CD4-positive, CD25-positive, alpha-beta regulatory T cell (primary cell): Measurements from ENCODE around the gene RCSD1. TPM values are rescaled to one million over a fixed set of nuclear protein-coding genes. Genes with fewer than 3 reads are reported as not detected.

Experiments
- ATAC-seq, 2 donors: fragments of 150-1000 bp; cut with Tn5 transposase; one replicate each; pipeline ENCODE4 v1.10.0; 2021; ENCODE audit warnings: low read depth in 2 of 2, moderate number of reproducible peaks in 2 of 2, moderate library complexity in 1 of 2
- DNase-seq, 3 donors: peaks; one replicate each; pipeline versions ENCODE4 v3.0.0 to v3.0.0-alpha.2; 2012 to 2022; ENCODE audit warnings: mixed read lengths in 1 of 3
- H3K27ac ChIP-seq: one replicate; pipeline ENCODE4 v1.7.0; 2013; ENCODE audit warnings: mild to moderate bottlenecking, low read length; ENCODE audit not compliant: insufficient read depth, poor library complexity, severe bottlenecking
- H3K27me3 ChIP-seq: one replicate; pipeline ENCODE4 v1.7.0; 2013; ENCODE audit warnings: low read length; ENCODE audit not compliant: control insufficient read depth, insufficient read depth
- H3K36me3 ChIP-seq: one replicate; pipeline ENCODE4 v1.7.0; 2013; ENCODE audit warnings: mild to moderate bottlenecking, low read length, moderate library complexity; ENCODE audit not compliant: control insufficient read depth, insufficient read depth
- H3K4me1 ChIP-seq: 2 replicates; pipeline ENCODE4 v1.7.0; 2013; ENCODE audit warnings: mild to moderate bottlenecking, low read length; ENCODE audit not compliant: insufficient read depth, control insufficient read depth, poor library complexity, severe bottlenecking
- H3K4me3 ChIP-seq: one replicate; pipeline ENCODE4 v1.7.0; 2013; ENCODE audit warnings: low read depth, mild to moderate bottlenecking, low read length, moderate library complexity
- H3K9me3 ChIP-seq, 2 experiments: 1 replicate in 1 of 2; 2 replicates in 1 of 2; pipeline ENCODE4 v1.7.0; 2013; ENCODE audit warnings: low read length in 2 of 2, mild to moderate bottlenecking in 1 of 2, moderate library complexity in 1 of 2; ENCODE audit not compliant: control insufficient read depth in 2 of 2
- H3K27ac Mint-ChIP-seq, 3 donors: one replicate each; pipeline ENCODE4 v1.8.0; 2020 to 2022; ENCODE audit warnings: mild to moderate bottlenecking in 3 of 3, mixed read lengths in 3 of 3, moderate library complexity in 2 of 3
- H3K27me3 Mint-ChIP-seq: one replicate; pipeline ENCODE4 v1.8.0; 2022; ENCODE audit warnings: mild to moderate bottlenecking, mixed read lengths
- H3K36me3 Mint-ChIP-seq: one replicate; pipeline ENCODE4 v1.8.0; 2020; ENCODE audit warnings: mixed read lengths
- H3K4me1 Mint-ChIP-seq, 4 donors: one replicate each; pipeline ENCODE4 v1.8.0; 2020 to 2022; ENCODE audit warnings: mixed read lengths in 4 of 4, mild to moderate bottlenecking in 1 of 4
- H3K4me3 Mint-ChIP-seq, 4 donors: one replicate each; pipeline ENCODE4 v1.8.0; 2020 to 2022; ENCODE audit warnings: mild to moderate bottlenecking in 4 of 4, mixed read lengths in 4 of 4, moderate library complexity in 3 of 4
- H3K9me3 Mint-ChIP-seq, 7 donors: one replicate each; pipeline ENCODE4 v1.8.0; 2020 to 2022; ENCODE audit warnings: mixed read lengths in 7 of 7, mild to moderate bottlenecking in 3 of 7, moderate library complexity in 2 of 7
- polyA plus RNA-seq, 4 donors: library from polyadenylated mRNA; unstranded; fragments of 300-500 nt; fragmentation: Illumina TruSeq; gene quantifications; one replicate each; pipeline ENCODE4 v1.2.3, GENCODE V29; 2021
- total RNA-seq: library from RNA; stranded (reverse); gene quantifications from one replicate; pipeline ENCODE4 v1.2.3, GENCODE V29; 2022

RCSD1 gene
- total and polyA plus RNA-seq, 5 donors from 2014 or later, result 174 to 251 (median 226) TPM

DNA sequence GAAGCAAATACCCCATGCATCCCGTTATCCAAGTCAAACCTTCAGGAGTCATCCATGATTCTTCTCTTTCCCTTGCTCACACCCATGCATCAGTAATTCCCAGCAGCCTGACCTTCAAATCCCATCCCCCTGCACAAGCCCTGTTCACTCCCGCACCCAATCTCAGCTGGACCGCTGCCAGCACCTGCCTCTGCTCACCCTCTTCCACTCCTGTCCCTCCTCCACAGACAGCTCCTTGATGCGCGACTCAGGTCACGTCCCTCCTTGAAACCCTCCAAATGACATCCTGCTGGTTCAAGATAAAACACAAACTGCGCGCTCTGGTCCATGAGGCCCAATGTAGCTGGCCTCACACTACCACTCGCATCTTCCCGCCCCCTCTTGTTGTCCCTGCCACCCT lies 48.4 kb downstream of the RCSD1 start:
- DNase-seq (no peak), ATAC-seq (no peak)
- Mint-ChIP-seq H3K4me3 (no peak overlapping the region), H3K27me3 (no peaks in the 10 kb centered on the region), H3K36me3 (peaks cover 35% of the 10 kb centered on the region), H3K27ac (no peak overlapping the region), H3K4me1 (peaks cover 18 to 41% (median 30%) of the 10 kb centered on the region in 4 donors), H3K9me3 (no peaks in the 10 kb centered on the region)
- H3K9me3 ChIP-seq, result no peaks in the 10 kb centered on the region
- H3K4me3 ChIP-seq, result no peak overlapping the region
- H3K36me3 ChIP-seq, result peaks cover 74% of the 10 kb centered on the region
- peaks cover 29% of the 10 kb centered on the region for H3K4me1 ChIP-seq
- H3K27me3 ChIP-seq, result no peaks in the 10 kb centered on the region
- peak overlapping the region; percentile 44 for H3K27ac ChIP-seq

DNA sequence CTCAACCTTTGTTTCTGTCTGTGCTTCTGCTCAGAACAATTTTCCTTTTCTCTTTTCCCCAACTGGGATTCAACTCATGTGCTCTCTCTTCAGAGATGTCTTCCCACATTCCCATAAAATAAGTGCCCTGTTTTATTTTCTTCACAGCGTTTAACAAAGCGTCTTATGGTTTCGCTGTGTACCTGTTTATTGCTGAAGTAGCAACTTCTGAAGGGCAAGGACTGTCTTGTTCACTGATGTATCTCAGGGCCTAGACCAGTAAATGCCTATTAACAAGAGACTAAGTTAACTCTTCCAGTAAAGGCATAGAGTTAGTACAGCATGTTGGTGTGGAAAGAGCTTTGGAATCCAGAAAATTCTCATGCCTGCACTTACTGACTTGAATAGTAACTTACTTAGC lies 48.8 kb downstream of the RCSD1 start:
- DNase-seq, result no peak
- Histone ChIP-seq H3K27ac (peak overlapping the region; percentile 44), H3K4me3 (no peak overlapping the region), H3K9me3 (no peaks in the 10 kb centered on the region), H3K27me3 (no peaks in the 10 kb centered on the region), H3K36me3 (peaks cover 74% of the 10 kb centered on the region), H3K4me1 (peaks cover 29% of the 10 kb centered on the region)
- Mint-ChIP-seq H3K36me3 (peaks cover 30% of the 10 kb centered on the region), H3K4me1 (peaks cover 15 to 40% (median 28%) of the 10 kb centered on the region in 4 donors), H3K4me3 (no peak overlapping the region), H3K27ac (no peak overlapping the region), H3K9me3 (no peaks in the 10 kb centered on the region), H3K27me3 (no peaks in the 10 kb centered on the region)
- ATAC-seq, result no peak

DNA sequence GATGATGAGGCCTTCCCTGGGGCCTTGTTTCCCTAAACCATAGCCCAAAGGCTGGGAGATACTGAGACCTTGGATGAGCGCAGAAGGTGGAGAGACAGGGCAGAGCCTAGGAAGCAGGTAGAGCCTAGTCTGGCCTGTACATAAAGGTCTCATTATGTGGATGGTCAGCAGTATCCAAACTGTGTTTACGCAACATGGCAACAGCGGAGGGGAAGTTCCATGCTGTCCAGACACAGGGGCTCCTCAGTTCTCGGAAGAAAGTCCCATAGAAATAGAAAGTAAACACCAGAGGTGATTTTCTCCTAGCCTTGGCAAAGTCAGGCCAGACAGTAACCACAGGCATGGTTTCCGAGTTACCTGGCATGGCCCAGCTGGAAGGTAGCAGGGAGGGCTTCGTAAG lies 49.7 kb downstream of the RCSD1 start:
- peaks cover 31% of the 10 kb centered on the region for H3K36me3 Mint-ChIP-seq
- no peak for DNase-seq
- H3K4me1 Mint-ChIP-seq, result peaks cover 11 to 38% (median 23%) of the 10 kb centered on the region in 4 donors
- no peaks in the 10 kb centered on the region for H3K9me3 Mint-ChIP-seq
- no peak overlapping the region for H3K4me3 ChIP-seq
- H3K4me1 ChIP-seq, result peaks cover 29% of the 10 kb centered on the region
- H3K36me3 ChIP-seq, result peaks cover 73% of the 10 kb centered on the region
- H3K27me3 Mint-ChIP-seq, result no peaks in the 10 kb centered on the region
- no peak overlapping the region for H3K27ac ChIP-seq
- no peak overlapping the region for H3K27ac Mint-ChIP-seq
- no peaks in the 10 kb centered on the region for H3K9me3 ChIP-seq
- ATAC-seq, result no peak
- no peaks in the 10 kb centered on the region for H3K27me3 ChIP-seq
- no peak overlapping the region for H3K4me3 Mint-ChIP-seq

DNA sequence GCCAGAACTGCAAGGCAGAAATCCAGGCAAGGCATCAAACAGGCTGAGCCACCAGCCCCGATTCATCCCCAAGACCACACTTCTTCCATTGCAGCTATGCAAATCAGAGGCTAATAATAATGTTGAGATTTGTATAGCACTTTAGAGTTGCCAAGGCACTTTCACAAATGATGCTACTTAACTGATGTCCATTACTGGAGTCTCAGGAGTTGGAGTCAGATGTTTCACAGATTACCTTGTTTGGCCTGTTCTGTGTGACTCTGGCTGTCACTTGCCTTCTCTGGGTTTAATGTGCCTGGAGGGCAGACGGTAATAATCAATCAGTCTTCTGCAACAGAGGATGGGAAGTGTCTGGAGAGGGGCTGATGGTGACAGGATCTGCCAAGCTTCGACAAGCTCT lies 51.0 kb downstream of the RCSD1 start:
- peak overlapping the region in 2 of 3 donors; percentile 62 to 85 for H3K27ac Mint-ChIP-seq
- no peaks in the 10 kb centered on the region for H3K27me3 Mint-ChIP-seq
- no peaks in the 10 kb centered on the region for H3K9me3 Mint-ChIP-seq
- H3K27ac ChIP-seq, result peak overlapping the region; percentile 43
- H3K4me3 ChIP-seq, result no peak overlapping the region
- ATAC-seq, result no peak
- peaks cover 81% of the 10 kb centered on the region for H3K36me3 ChIP-seq
- H3K36me3 Mint-ChIP-seq, result peaks cover 38% of the 10 kb centered on the region
- H3K9me3 ChIP-seq, result no peaks in the 10 kb centered on the region
- peaks cover 21% of the 10 kb centered on the region for H3K4me1 ChIP-seq
- no peaks in the 10 kb centered on the region for H3K27me3 ChIP-seq
- peaks cover 16 to 28% (median 21%) of the 10 kb centered on the region in 4 donors for H3K4me1 Mint-ChIP-seq
- DNase-seq, result no peak
- H3K4me3 Mint-ChIP-seq, result no peak overlapping the region

DNA sequence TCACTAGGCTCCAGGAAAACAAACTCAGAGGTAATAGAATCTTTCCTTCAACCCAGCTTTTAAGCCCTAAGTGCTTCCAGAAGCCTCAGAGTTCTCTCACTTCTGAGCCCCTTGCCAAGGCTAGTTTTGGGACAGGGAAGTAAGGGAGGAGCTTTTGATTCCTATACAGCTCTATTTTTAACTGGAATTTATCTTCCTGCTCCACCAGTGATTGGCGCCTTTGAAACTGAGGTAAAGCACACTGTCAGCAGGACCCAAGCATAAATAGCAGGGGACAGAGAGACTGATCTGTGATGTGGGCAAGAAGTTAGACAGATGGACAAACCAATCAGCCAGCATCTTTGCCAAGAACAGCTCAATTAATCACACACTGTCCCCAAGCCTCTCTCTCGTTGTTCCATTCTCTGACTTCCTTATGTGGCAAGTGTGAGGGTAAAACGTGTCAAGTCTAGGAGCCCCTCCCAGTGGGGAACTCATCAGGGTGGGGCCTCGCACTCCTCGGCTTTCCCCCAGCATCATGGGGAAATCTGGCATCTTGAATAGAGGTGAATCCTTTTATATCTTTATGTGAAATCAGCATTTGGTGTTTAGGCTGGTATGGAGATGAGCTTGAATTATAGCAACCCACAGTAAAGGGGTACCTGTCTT lies 51.5 kb downstream of the RCSD1 start:
- Mint-ChIP-seq H3K4me3 (no peak overlapping the region), H3K27ac (peak overlapping the region in 2 of 3 donors; percentile 62 to 85), H3K36me3 (peaks cover 41% of the 10 kb centered on the region), H3K9me3 (no peaks in the 10 kb centered on the region), H3K27me3 (no peaks in the 10 kb centered on the region), H3K4me1 (peaks cover 14 to 28% (median 21%) of the 10 kb centered on the region in 4 donors)
- H3K36me3 ChIP-seq, result peaks cover 85% of the 10 kb centered on the region
- no peaks in the 10 kb centered on the region for H3K9me3 ChIP-seq
- no peaks in the 10 kb centered on the region for H3K27me3 ChIP-seq
- H3K27ac ChIP-seq, result peak overlapping the region; percentile 43
- no peak overlapping the region for H3K4me3 ChIP-seq
- H3K4me1 ChIP-seq, result peaks cover 16% of the 10 kb centered on the region
- DNase-seq (no peak), ATAC-seq (no peak)

DNA sequence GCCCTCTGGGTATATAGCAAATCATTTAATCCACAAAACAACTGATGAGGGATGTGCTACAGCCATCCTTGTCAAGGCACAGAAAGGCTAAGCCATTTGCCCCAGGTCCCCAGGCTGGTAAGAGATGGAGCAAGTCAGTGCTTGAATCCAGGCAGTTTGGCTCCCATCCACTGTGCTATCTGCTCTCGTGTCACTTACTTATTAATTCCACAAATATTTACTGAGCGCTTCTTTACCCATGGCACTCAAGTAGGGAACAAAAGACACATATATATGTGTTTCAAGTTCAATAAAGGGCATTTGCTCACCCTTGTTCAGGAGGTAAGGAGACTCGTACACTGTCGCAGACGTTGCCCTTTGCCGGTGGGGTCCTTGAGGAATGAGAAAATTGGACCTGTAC lies 53.2 kb downstream of the RCSD1 start:
- Mint-ChIP-seq H3K4me3 (no peak overlapping the region), H3K36me3 (peaks cover 41% of the 10 kb centered on the region), H3K27me3 (no peaks in the 10 kb centered on the region), H3K9me3 (no peaks in the 10 kb centered on the region), H3K27ac (peak overlapping the region in 2 of 3 donors; percentile 73 to 89), H3K4me1 (peaks cover 13 to 35% (median 24%) of the 10 kb centered on the region in 4 donors)
- H3K9me3 ChIP-seq, result no peaks in the 10 kb centered on the region
- no peaks in the 10 kb centered on the region for H3K27me3 ChIP-seq
- peaks cover 5% of the 10 kb centered on the region for H3K4me1 ChIP-seq
- H3K36me3 ChIP-seq, result peaks cover 87% of the 10 kb centered on the region
- no peak for DNase-seq
- H3K4me3 ChIP-seq, result no peak overlapping the region
- peak overlapping the region; percentile 34 for H3K27ac ChIP-seq
- no peak for ATAC-seq

DNA sequence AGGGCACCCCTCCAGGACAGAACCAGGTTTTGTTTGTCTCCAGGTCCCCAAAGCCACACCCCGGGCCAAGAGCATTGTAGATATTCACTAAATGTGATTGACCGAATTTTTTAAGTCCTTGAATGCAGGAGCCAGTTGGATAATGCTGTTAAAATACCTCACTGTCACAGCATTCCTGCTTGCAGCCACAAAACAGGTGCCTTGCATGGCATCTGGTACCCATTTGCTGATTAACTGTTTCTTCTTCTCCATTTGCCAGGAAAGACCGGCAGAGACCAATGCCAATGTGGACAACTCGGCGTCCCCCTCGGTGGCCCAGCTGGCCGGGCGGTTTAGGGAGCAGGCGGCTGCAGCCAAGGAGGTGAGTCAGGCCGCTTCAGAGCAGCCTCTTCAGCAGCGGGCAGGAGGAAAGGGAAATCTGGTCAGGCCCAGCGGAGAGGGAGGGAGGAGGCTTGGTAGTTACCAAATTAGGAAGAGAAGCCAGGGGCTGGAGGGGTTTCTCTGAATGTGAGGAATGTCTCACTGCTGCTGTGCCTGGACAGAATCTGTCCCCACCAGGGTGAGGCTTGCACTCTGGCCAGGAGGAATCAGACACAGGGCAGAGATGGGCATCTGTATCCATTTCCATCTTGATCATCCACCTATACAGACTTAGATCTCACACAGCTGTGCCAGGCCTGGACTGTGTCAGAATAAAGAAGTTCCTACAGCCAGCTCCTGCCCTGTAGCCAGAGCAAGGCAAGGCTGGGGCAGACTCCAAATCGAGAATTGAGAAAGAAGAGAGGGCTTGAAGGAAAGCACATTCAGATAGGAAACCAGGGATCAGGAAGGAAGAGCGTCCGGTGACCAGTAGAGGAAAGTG lies 53.8 kb downstream of the RCSD1 start:
- no peak for ATAC-seq
- Histone ChIP-seq H3K4me1 (peaks cover 5% of the 10 kb centered on the region), H3K9me3 (no peaks in the 10 kb centered on the region), H3K4me3 (no peak overlapping the region), H3K27ac (peak overlapping the region; percentile 41), H3K27me3 (no peaks in the 10 kb centered on the region), H3K36me3 (peaks cover 93% of the 10 kb centered on the region)
- Mint-ChIP-seq H3K4me3 (peak overlapping the region in 1 of 4 donors; percentile 10), H3K27ac (peak overlapping the region; percentile 73 to 92 (median 89)), H3K27me3 (no peaks in the 10 kb centered on the region), H3K4me1 (peaks cover 13 to 40% (median 27%) of the 10 kb centered on the region in 4 donors), H3K9me3 (no peaks in the 10 kb centered on the region), H3K36me3 (peaks cover 47% of the 10 kb centered on the region)
- no peak for DNase-seq
